Dermis blood vessel endothelial cell (primary cell): Measurements from ENCODE around the gene AUP1. TPM values are rescaled to one million over a fixed set of nuclear protein-coding genes. Genes with fewer than 3 reads are reported as not detected.
"Not testable (repeated sequence)": the region's sequence is repeated elsewhere in the genome, so short reads cannot be mapped to it uniquely, and the experiment has no call there.

Experiments used
- DNase-seq: peaks from one replicate; pipeline ENCODE4 v3.0.0; 2010
- total RNA-seq: library from RNA; depleted of rRNA; stranded (reverse); fragments of >200 nt; gene quantifications from 2 replicates; pipeline ENCODE4 v1.2.3, GENCODE V29; 2014

The AUP1 gene
- total RNA-seq, 1 donor from 2014 or later, result 127 TPM

DNA sequence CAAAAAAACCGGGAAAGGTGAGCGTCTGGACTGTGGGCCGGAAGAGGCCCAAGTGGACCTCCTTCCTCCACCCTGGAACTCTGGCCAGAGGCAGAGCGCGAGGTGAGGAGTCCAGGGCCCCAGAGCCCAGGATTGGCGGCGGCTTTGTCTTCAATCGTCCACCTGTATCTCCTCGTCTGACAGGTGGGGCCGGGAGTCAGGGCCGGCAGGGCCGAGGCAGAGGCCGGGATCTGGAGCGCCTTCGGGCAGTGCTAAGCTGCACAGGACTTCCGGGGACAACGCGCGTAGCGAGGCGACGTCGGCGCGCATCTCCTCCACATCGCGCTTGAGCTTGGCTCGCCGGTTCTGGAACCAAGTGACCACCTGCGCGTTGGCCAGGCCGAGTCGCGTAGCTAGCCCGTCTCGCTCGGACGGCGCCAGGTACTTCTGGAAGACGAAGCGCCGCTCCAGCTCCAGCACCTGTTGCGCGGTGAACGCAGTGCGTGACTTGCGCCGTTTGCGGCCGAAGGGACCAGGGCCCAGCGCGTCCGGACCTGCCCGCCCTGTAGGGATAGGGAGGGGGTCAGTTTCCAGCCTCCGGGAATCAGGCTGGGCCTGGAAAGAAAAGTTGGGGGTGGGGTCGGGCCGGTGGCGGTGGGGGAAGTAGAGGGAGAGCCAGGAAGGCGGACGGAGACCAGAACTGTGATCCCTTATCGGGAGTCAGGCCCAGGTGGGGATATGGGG lies 31.6 kb downstream of the AUP1 start:
- DNase-seq, result peak; percentile 30

DNA sequence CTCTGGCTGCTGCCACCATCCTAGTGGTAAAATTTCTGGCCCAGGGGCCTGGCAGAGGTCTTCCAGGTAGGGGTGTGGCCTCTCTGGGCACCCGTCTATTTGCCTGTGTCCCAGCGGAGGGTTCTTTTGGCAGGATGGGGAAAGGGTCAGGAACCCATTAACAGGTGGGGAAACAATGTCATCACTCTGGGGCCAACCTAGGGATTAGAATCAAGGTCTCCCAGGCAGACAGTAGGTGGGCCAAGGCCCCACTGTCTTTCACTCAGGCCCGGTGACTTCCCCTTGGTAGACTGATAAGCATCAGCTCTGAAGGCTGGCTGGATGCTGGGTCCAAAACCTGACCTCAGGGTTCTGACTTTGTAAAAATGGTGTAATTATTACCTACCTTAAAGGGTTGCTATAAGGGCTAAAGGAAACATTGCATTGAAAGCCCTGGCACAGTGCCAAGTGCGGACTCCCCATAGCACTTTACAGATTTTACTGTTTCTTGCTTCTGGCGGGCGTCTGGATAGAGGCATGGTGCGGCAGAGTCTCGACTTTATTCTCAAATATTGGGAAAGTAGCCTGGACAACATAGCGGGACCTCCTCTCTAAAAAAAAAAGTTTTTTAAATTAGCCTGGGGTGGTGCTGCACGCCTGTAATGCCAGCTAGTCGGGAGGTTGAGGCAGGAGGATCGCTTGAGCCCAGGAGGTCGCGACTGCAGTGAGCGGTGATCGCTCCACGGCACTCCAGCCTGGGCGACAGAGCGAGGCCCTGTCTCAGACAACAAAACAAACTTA lies 32.3 kb downstream of the AUP1 start:
- DNase-seq, result no peak

DNA sequence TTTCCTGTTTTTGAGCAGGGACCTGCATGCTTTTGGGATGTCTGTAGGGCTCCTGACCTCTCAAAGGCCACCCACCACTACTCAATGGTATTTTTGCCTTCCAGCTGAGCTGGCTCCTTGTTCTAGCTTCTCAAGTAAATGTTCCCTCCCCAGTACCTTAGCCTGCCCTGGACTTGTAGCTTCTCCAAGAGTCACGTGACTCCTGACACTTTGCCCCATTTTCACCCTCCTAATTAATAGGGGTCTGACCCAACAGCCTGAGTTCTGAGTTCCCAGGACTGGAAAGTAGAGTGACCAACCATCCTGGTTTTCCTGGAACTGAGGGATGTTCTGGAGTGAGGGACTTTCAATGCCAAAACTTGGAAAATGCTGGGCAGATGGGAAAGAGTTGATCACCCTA lies 34.1 kb downstream of the AUP1 start:
- DNase-seq, result no peak

DNA sequence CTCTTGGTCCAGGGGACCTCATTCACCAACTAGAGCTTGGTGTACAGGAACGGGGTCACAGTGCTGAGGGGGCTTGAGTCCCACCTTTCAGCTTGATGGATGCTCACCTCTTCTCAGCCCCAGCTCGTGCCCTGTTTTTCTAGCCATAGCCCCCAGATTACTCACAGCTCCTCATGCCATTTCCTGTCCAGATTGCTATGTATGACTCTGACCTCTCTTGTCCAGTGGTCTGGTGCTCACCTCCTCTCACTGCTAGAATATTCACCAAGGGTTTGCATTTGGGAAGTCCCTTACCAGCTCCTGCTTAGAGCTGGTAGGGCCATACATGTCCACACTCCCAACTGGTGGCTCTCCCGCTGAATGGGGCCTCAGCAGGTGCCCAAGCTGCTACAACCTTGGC lies 36.0 kb downstream of the AUP1 start:
- peak; percentile 17 for DNase-seq

DNA sequence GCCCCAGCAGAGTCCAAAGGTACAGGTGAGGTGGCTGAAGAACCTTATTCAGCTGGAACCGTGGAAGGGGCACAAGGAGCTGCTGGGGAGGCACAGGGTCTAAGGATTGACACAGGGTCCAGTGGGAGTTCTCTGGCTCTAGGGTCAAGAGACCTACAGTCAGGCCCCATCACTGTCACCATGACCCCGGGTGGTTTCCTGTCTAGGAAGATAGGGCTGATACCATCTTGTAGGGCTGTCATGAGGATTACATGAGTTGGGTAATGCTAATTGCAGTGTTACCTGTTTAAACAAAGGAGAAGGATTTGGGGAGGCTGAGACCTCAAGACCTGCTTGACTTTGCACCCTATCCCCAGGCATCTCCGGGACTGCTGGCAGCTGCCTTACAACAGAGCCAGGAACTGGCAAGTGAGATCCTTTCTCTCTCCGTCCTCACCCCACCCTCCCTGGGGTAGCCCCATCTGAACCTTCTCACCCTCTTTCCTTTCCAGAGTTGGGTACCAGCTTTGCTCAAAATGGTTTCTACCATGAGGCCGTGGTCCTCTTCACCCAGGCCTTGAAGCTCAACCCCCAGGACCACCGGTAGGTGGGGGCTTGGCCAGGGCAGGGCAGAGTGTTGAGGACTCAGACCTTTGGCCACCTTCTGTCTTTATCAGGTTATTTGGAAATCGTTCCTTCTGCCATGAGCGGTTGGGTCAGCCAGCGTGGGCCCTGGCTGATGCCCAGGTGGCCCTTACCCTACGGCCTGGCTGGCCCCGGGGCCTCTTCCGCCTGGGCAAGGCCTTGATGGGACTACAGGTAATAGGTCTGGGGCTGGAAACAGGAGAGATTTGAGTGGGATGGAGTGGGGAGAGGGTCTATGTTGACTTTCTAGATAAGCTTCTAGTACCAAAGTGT lies 37.6 kb downstream of the AUP1 start:
- DNase-seq, result no peak

DNA sequence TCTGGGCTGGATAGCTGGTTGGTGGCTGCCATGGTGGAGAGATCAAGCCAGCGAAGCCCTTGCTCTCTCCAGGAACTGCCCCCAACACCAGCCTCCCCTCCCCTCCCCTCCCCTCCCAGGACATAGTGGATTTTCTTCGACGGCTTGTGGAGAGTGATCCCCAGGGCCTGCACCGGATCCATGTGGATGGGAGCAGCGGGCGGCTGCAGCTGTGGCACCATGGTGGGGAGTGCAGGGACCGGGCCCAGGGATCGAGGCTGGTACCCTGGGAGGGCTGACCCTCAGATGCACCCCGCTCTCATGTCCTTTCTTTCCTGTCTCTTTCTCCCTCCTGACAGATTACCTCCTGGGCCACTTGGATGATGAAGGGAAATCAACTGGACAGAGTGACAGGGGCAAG lies 39.6 kb downstream of the AUP1 start:
- DNase-seq, result no peak

DNA sequence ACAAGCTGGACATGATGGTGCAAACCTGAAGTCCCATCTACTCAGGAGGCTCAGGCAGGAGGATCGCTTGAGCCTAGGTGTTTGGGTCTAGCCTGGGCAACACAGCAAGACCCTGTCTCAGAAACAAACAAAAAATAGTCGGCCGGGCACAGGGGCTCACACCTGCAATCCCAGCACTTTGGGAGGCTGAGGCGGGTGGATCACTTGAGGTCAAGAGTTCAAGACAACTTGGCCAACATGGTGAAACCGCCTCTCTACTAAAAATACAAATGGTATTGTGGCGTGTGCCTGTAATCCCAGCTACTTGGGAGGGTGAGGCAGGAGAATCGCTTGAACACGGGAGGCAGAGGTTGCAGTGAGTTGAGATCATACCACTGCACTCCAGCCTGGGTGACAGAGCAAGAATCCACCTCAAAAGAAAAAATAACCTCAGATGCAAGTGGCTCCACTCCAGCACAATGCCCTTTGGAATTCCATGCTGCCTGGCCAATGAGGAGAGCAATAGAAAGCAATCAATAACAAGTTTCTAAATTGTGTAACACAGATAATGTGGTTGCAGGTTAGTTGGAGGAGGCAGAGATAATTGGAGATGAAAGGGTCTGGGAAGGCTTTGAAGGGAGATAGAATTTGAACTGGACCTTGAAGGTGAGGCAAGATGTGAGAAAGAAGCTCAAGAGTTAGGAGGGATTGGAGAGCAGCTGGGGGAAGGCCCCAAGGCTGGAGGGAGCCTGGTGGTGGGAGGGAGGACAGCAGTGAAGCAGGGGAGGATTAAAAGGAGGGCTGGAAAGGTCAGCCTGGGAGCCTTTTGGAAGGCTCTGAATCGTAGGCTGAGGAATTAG lies 40.6 kb downstream of the AUP1 start:
- DNase-seq, result no peak

DNA sequence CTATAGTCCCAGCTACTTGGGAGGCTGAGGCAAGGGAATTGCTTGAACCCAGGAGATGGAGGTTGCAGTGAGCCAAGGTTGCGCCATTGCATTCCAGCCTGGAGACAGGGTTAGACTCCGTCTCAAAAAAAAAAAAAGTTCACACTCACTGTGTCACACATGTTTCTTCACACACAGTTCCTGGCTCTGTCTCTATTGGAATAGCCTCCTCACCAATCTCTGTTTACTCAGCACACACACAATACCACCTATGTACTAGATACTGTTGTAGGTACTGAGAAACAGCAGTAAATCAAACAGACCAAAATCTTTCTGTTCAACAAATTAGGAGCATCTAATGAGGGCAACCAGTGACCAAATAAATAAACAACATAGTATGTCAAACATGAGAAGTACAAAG lies 43.4 kb downstream of the AUP1 start:
- no peak for DNase-seq

DNA sequence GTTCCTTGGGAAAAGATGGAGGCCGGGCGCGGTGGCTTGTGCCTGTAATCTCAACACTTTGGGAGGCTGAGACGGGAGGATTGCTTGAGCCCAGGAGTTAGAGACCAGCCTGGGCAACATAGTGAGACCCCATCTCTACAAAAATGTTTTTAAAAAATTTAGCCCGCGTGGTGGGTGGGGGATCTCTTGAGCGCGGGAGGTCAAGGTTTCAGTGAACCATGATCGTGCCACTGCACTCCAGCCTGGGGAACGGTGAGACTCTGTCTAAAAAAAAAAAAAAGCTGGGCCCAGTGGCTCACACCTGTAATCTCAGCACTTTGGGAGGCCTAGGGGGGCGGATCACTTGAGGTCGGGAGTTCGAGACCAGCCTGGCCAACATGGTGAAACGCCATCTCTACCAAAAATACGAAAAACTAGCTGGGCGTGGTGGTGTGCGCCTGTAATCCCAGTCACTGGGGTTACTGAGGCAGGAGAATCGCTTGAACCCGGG lies 45.8 kb downstream of the AUP1 start:
- DNase-seq, result not testable (repeated sequence)

DNA sequence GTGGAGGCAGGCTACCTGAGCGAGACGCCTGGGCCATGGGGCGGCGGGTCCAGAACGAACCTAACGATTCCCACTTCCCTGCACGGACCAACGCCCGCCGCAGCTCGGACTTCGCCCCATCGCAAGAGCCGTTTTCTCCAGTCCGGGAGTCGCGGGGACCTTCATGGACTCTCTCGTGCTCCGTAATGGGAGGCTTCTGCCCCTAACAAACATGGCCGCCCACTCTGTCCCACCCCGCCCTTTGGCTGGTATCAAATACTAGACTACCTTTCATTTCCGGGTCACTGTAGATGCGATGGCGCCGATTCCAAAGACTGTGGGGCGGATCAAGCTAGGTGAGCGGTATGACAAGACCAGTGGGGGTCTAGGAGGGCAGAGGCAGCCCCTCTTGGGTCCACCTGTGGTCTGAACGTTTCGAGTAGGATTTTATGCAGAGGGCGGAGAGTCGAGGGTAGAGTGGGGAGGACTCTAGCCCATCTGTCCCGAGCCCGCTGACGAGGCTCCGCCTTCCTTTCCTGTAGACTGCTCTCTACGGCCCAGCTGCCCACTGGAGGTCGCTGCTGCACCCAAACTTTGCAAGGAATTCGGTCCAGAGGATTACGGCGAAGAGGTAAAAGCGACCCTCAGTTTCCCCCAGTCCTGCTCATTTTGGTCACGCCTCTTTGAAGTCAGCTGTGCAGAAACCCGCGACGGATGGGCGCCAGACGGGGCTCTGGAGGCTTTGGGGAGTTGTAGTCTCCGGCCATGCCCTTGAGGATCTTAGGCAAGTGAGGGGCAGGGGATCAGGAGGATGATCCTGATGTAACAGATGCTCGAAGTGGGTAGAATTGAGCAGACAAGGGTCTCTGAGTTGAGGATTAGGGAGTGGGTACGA lies 46.5 kb downstream of the AUP1 start, which contains the start of the genes CCDC142 and TTC31:
Gene CCDC142 (minus strand): TSS at position 198 of the 874 bp plus-strand sequence. CDS start 161 bp downstream, at position 37.
Gene TTC31 (plus strand): TSS at position 281 of the 874 bp plus-strand sequence. CDS start 15 bp downstream, at position 296.
- peak; percentile 97 for DNase-seq

DNA sequence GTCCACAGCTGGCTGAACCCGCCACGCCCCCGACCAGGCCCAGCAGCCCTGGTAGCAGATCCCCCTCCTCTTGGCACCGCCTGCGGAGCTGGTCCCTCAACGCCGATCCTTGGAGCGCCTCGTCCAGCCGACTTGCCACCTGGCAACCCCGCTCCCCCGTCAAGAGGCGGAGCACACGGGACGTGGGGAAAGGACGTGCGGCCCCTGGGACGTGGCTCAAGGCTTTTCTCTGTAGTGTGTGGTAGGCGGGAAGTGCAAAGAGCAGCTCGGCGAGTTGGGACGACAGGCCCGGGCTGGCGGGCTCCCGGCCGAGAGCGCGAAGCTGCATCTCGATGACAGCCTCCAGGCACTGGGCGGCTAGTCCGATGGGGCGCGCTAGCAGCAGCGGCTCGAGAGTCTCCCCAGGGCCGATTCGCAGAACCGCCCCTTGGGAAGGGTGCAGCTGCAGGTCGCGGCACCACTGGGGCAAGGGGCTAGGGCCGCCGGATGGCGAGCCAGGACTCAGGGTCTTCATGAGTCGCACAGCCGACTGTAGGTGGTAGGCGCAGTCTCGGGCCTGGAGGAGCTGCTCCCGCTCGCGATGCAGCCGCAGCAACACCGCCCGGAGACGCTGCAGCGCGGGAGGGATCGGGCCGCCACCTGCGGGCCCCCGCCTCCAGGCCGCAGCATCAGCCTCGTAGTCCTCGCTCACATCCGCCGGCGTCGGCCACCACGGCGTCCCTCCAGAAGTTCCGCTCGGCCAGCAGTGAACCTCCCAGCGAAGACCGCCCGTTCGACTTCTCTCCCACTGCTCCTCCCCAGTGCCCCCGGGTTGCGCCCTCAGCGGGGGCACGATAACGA lies 47.3 kb downstream of the AUP1 start:
- DNase-seq, result peak; percentile 72

DNA sequence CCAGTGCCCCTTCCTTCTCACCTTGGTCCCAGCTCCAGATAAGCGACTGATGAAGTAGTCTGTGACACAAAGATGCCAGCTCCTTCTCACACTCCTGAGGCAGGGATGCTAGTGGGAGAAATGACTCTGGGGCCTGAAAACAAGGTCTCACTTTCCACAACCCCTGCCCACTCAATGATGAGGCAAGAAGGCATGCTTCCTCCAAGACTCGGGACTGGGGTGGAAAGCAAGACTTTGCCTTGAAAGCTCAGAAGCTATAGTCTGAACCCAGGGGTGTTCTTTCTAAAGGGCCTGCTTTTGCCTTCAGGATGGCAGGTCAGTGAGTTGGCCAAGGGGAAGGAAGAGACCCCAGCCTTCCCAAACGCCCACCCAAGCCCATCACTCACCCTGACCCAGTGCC lies 48.1 kb downstream of the AUP1 start:
- no peak for DNase-seq

Other genes with a start within 250 kb of the AUP1 start
- 0.33 TPM in 1 of 2 replicates, not detected in the other for gene SLC4A5, start 186.3 kb downstream of the AUP1 start, total RNA-seq
- 160 and 207 TPM in 2 replicates for gene DCTN1, start 149.4 kb downstream of the AUP1 start, total RNA-seq
- 0.14 and 0.17 TPM in 2 replicates for gene C2orf81, start 108.1 kb downstream of the AUP1 start, total RNA-seq
- 23.3 and 36.9 TPM in 2 replicates for gene WDR54, start 108.0 kb downstream of the AUP1 start, total RNA-seq
- gene RTKN, start 87.8 kb downstream of the AUP1 start, total RNA-seq, result 21.6 and 27.0 TPM in 2 replicates
- gene INO80B, start 74.6 kb downstream of the AUP1 start, total RNA-seq, result 6.5 and 24.0 TPM in 2 replicates
- 34.3 and 44.9 TPM in 2 replicates for gene WBP1, start 71.3 kb downstream of the AUP1 start, total RNA-seq
- gene MOGS, start 64.3 kb downstream of the AUP1 start, total RNA-seq, result 74.4 and 85.1 TPM in 2 replicates
- 25.9 and 33.7 TPM in 2 replicates for gene MRPL53, start 57.0 kb downstream of the AUP1 start, total RNA-seq
- 14.9 and 22.8 TPM in 2 replicates for gene CCDC142, start 46.7 kb downstream of the AUP1 start, total RNA-seq
- gene TTC31, start 46.6 kb downstream of the AUP1 start, total RNA-seq, result 18.2 and 21.6 TPM in 2 replicates
- 0.98 and 2.9 TPM in 2 replicates for gene LBX2, start 30.1 kb downstream of the AUP1 start, total RNA-seq
- 9.7 and 11.7 TPM in 2 replicates for gene PCGF1, start 22.0 kb downstream of the AUP1 start, total RNA-seq
- 0.17 TPM in 1 of 2 replicates, not detected in the other for gene TLX2, start 15.3 kb downstream of the AUP1 start, total RNA-seq
- gene DQX1, start 3.5 kb downstream of the AUP1 start, total RNA-seq, result not detected in 2 replicates
- gene HTRA2, start 227 bp upstream of the AUP1 start, total RNA-seq, result 50.9 and 51.8 TPM in 2 replicates
- gene LOXL3, start 24.2 kb upstream of the AUP1 start, total RNA-seq, result 0.85 and 1.7 TPM in 2 replicates
- gene DOK1, start 25.0 kb upstream of the AUP1 start, total RNA-seq, result 20.8 and 21.5 TPM in 2 replicates
- gene M1AP, start 118.6 kb upstream of the AUP1 start, total RNA-seq, result not detected in 2 replicates
- 4.4 and 5.0 TPM in 2 replicates for gene SEMA4F, start 124.5 kb upstream of the AUP1 start, total RNA-seq